HG03354 (cell line): ENCODE data around the gene NDUFAF4.

Experiments
- ATAC-seq: cut with Tn5 transposase; IDR thresholded peaks from one replicate; pipeline ENCODE4 v1.9.1; 2021; ENCODE audit warnings: mild to moderate bottlenecking; ENCODE audit not compliant: unreplicated experiment, poor library complexity, severe bottlenecking

The NDUFAF4 gene

GRCh38 chr6:96841345-96841744, 56.3 kb downstream of the NDUFAF4 start:
- ATAC-seq: no peak
